Panc1 (cell line): Measurements from ENCODE around the gene MBOAT1.

Experiments used
- CTCF ChIP-seq: fragments of 450-650 bp; IDR thresholded peaks from 2 replicates; pipeline ENCODE4 v1.5.1; 2017; ENCODE audit warnings: mild to moderate bottlenecking
- POLR2AphosphoS5 ChIP-seq: IDR thresholded peaks from 2 replicates; pipeline ENCODE4 v1.6.1; 2012; ENCODE audit warnings: mild to moderate bottlenecking, low read depth, low read length, moderate library complexity

GRCh38 chr6:20211941-20212391 lies 303 bp downstream of the MBOAT1 start:
- TF ChIP-seq CTCF = no peak
- TF ChIP-seq POLR2AphosphoS5 = no peak
